CD14-positive monocyte (primary cell): Measurements from ENCODE around the gene CCBE1. TPM values are rescaled to one million over a fixed set of nuclear protein-coding genes. Genes with fewer than 3 reads are reported as not detected.

Experiments used
- DNase-seq, 3 donors: peaks; one replicate each; pipeline ENCODE4 v3.0.0-alpha.2; 2011 to 2022
- H2AFZ ChIP-seq: 2 replicates; pipeline ENCODE4 v1.6.0; 2012; ENCODE audit warnings: mild to moderate bottlenecking, low read depth, low read length, inconsistent platforms; ENCODE audit not compliant: insufficient read depth, poor library complexity, severe bottlenecking
- H3K27ac ChIP-seq, 2 donors: 1 replicate in 1 of 2; 2 replicates in 1 of 2; pipeline ENCODE4 v1.5.1; 2012 to 2013; ENCODE audit warnings: low read length in 2 of 2, control low read depth in 1 of 2, inconsistent platforms in 1 of 2, low read depth in 1 of 2, mild to moderate bottlenecking in 1 of 2
- H3K27me3 ChIP-seq, 2 donors: one replicate each; pipeline versions ENCODE4 v1.6.0 to v1.6.1; 2011 to 2013; ENCODE audit warnings: low read length in 2 of 2; ENCODE audit not compliant: control insufficient read depth in 2 of 2, insufficient read depth in 2 of 2
- H3K36me3 ChIP-seq, 2 donors: replicated peaks in 1 of 2; 1 replicate in 1 of 2; 2 replicates in 1 of 2; pipeline versions ENCODE4 v1.5.1 to v1.6.1; 2012 to 2013; ENCODE audit warnings: low read length in 2 of 2, control low read depth in 1 of 2, inconsistent platforms in 1 of 2, mild to moderate bottlenecking in 1 of 2; ENCODE audit not compliant: insufficient read depth in 2 of 2, control insufficient read depth in 1 of 2
- H3K4me1 ChIP-seq, 2 donors: 1 replicate in 1 of 2; 2 replicates in 1 of 2; pipeline versions ENCODE4 v1.5.1 to v1.6.1; 2012 to 2013; ENCODE audit warnings: low read length in 2 of 2, control low read depth in 1 of 2, inconsistent platforms in 1 of 2, mild to moderate bottlenecking in 1 of 2, moderate library complexity in 1 of 2; ENCODE audit not compliant: insufficient read depth in 2 of 2, control insufficient read depth in 1 of 2
- H3K4me2 ChIP-seq: replicated peaks from 2 replicates; pipeline ENCODE3; 2012; ENCODE audit warnings: low read length, moderate library complexity, mild to moderate bottlenecking; ENCODE audit not compliant: poor library complexity, severe bottlenecking; ENCODE audit errors: extremely low read depth
- H3K4me3 ChIP-seq, 3 experiments: fragments of 200-600 bp in 1 of 3; sonication (generic) in 1 of 3; replicated peaks in 1 of 3; 1 replicate in 2 of 3; 2 replicates in 1 of 3; pipeline ENCODE4 v1.5.1; 2011 to 2013; ENCODE audit warnings: low read length in 3 of 3, mild to moderate bottlenecking in 3 of 3, control low read depth in 2 of 3, low read depth in 2 of 3, inconsistent platforms in 1 of 3, moderate library complexity in 1 of 3
- H3K79me2 ChIP-seq: 2 replicates; pipeline ENCODE4 v1.6.0; 2012; ENCODE audit warnings: mild to moderate bottlenecking, control low read depth, inconsistent platforms, low read length, moderate library complexity; ENCODE audit not compliant: insufficient read depth
- H3K9ac ChIP-seq: 2 replicates; pipeline ENCODE4 v1.6.0; 2017; ENCODE audit warnings: low read length, mild to moderate bottlenecking; ENCODE audit not compliant: insufficient read depth, poor library complexity, severe bottlenecking
- H3K9me3 ChIP-seq, 2 donors: replicated peaks in 1 of 2; 1 replicate in 1 of 2; 2 replicates in 1 of 2; pipeline versions ENCODE4 v1.5.1 to v1.6.1; 2012 to 2013; ENCODE audit warnings: low read length in 2 of 2, control low read depth in 1 of 2; ENCODE audit not compliant: control insufficient read depth in 1 of 2, insufficient read depth in 1 of 2
- H4K20me1 ChIP-seq: 2 replicates; pipeline ENCODE4 v1.6.0; 2012; ENCODE audit warnings: mild to moderate bottlenecking, low read length, control low read depth, moderate library complexity; ENCODE audit not compliant: insufficient read depth
- H3K27ac Mint-ChIP-seq, 7 donors: one replicate each; pipeline ENCODE4 v1.8.0; 2020; ENCODE audit warnings: mild to moderate bottlenecking in 7 of 7, mixed read lengths in 7 of 7, moderate library complexity in 6 of 7, inconsistent platforms in 2 of 7
- H3K27me3 Mint-ChIP-seq, 3 donors: one replicate each; pipeline ENCODE4 v1.8.0; 2021 to 2022; ENCODE audit warnings: low read depth in 3 of 3, mild to moderate bottlenecking in 3 of 3, mixed read lengths in 3 of 3, moderate library complexity in 3 of 3, inconsistent platforms in 1 of 3
- H3K36me3 Mint-ChIP-seq, 2 donors: one replicate each; pipeline ENCODE4 v1.8.0; 2020; ENCODE audit warnings: mixed read lengths in 2 of 2, inconsistent platforms in 1 of 2, mild to moderate bottlenecking in 1 of 2
- H3K4me1 Mint-ChIP-seq: one replicate; pipeline ENCODE4 v1.8.0; 2020; ENCODE audit warnings: mild to moderate bottlenecking, mixed read lengths
- H3K4me3 Mint-ChIP-seq, 2 donors: one replicate each; pipeline ENCODE4 v1.8.0; 2020; ENCODE audit warnings: mild to moderate bottlenecking in 2 of 2, mixed read lengths in 2 of 2, moderate library complexity in 1 of 2
- H3K9me3 Mint-ChIP-seq, 7 donors: one replicate each; pipeline ENCODE4 v1.8.0; 2020 to 2022; ENCODE audit warnings: mixed read lengths in 7 of 7, mild to moderate bottlenecking in 6 of 7, moderate library complexity in 6 of 7, inconsistent platforms in 2 of 7
- CTCF ChIP-seq: fragments of 200-600 bp; IDR thresholded peaks from one replicate; pipeline ENCODE4 v1.8.0; 2022; ENCODE audit warnings: antibody characterized with exemption, mild to moderate bottlenecking
- WGBS: methylation state at CpG from one replicate; pipeline ENCODE4 v1.1.5; 2013; ENCODE audit warnings: missing lambda C conversion rate; ENCODE audit not compliant: insufficient coverage; 5-methylcytosine and 5-hydroxymethylcytosine counted together
- intact Hi-C, 2 donors: fragments of 100-400 bp; cut with micrococcal nuclease; formaldehyde crosslinking; loops; one replicate each; pipeline versions ENCODE4 v1.15.0 to v1.15.1; 2023
- polyA plus RNA-seq, 3 donors: library from polyadenylated mRNA; depleted of rRNA in 1 of 3; unstranded in 2 of 3; stranded (reverse) in 1 of 3; fragments of 300-500 nt in 2 of 3; fragments of >200 nt in 1 of 3; fragmentation: Illumina TruSeq in 2 of 3; gene quantifications; 1 replicate in 2 of 3; 2 replicates in 1 of 3; pipeline ENCODE4 v1.2.3, GENCODE V29; 2012 to 2021

The CCBE1 gene
- polyA plus RNA-seq, 3 donors = not detected

GRCh38 chr18:59690996-59691395, 6.2 kb downstream of the CCBE1 start:
- no peaks in the 10 kb centered on the region for H3K9me3 ChIP-seq
- H3K36me3 Mint-ChIP-seq = no peaks in the 10 kb centered on the region
- H4K20me1 ChIP-seq = no peaks in the 10 kb centered on the region
- H2AFZ ChIP-seq = no peak overlapping the region
- no peak overlapping the region for H3K4me3 ChIP-seq
- peaks cover 0 to 4% (median 0%) of the 10 kb centered on the region in 7 donors for H3K9me3 Mint-ChIP-seq
- H3K9ac ChIP-seq = no peak overlapping the region
- H3K27me3 ChIP-seq = peaks cover 20 to 23% of the 10 kb centered on the region in 2 donors
- H3K4me3 Mint-ChIP-seq = no peak overlapping the region
- no peaks in the 10 kb centered on the region for H3K4me1 ChIP-seq
- no peak overlapping the region for H3K4me2 ChIP-seq
- intact Hi-C loops = no loop called here
- no peaks in the 10 kb centered on the region for H3K4me1 Mint-ChIP-seq
- H3K79me2 ChIP-seq = no peaks in the 10 kb centered on the region
- H3K27ac Mint-ChIP-seq = no peak overlapping the region
- TF ChIP-seq CTCF = no peak
- DNase-seq = no peak
- no peak overlapping the region for H3K27ac ChIP-seq
- H3K27me3 Mint-ChIP-seq = peaks cover 22 to 34% (median 32%) of the 10 kb centered on the region in 3 donors
- H3K36me3 ChIP-seq = no peaks in the 10 kb centered on the region

- no peak for DNase-seq
- Histone ChIP-seq H3K4me1 (no peaks in the 10 kb centered on the region), H3K79me2 (no peaks in the 10 kb centered on the region), H3K27ac (no peak overlapping the region), H3K9ac (no peak overlapping the region), H2AFZ (no peak overlapping the region), H3K4me3 (no peak overlapping the region), H3K4me2 (no peak overlapping the region), H3K36me3 (no peaks in the 10 kb centered on the region), H3K27me3 (peaks cover 14 to 17% of the 10 kb centered on the region in 2 donors), H3K9me3 (no peaks in the 10 kb centered on the region), H4K20me1 (no peaks in the 10 kb centered on the region)
- H3K27ac Mint-ChIP-seq = no peak overlapping the region
- intact Hi-C loops = no loop called here
- H3K36me3 Mint-ChIP-seq = no peaks in the 10 kb centered on the region
- no peak overlapping the region for H3K4me3 Mint-ChIP-seq
- no peak for TF ChIP-seq CTCF
- peaks cover 0 to 4% (median 0%) of the 10 kb centered on the region in 7 donors for H3K9me3 Mint-ChIP-seq
- H3K27me3 Mint-ChIP-seq = peaks cover 18 to 28% (median 27%) of the 10 kb centered on the region in 3 donors
- no peaks in the 10 kb centered on the region for H3K4me1 Mint-ChIP-seq
- no CpG with 5 or more reads among the region's 8 CpGs for WGBS
Observed at GRCh38 chr18:59690186-59690982, 6.8 kb downstream of the CCBE1 start.
